DND-41 (cell line): ENCODE results near the gene PTBP3.

Source experiments
- EZH2 ChIP-seq: IDR thresholded peaks from 3 replicates; pipeline ENCODE4 v1.6.1; 2012; ENCODE audit warnings: borderline replicate concordance, low read depth, mild to moderate bottlenecking, moderate library complexity, low read length, inconsistent platforms; ENCODE audit not compliant: severe bottlenecking
- TF ChIP-seq, protein P1 (sequence below): IDR thresholded peaks from 2 replicates; pipeline ENCODE4 v1.5.1; 2012; ENCODE audit warnings: borderline replicate concordance, low read length, moderate library complexity, mild to moderate bottlenecking; ENCODE audit not compliant: poor library complexity, severe bottlenecking; ENCODE audit errors: extremely low read depth

GRCh38 chr9:112176524-112176923, 156.9 kb downstream of the PTBP3 start:
- TF ChIP-seq, protein P1, sequence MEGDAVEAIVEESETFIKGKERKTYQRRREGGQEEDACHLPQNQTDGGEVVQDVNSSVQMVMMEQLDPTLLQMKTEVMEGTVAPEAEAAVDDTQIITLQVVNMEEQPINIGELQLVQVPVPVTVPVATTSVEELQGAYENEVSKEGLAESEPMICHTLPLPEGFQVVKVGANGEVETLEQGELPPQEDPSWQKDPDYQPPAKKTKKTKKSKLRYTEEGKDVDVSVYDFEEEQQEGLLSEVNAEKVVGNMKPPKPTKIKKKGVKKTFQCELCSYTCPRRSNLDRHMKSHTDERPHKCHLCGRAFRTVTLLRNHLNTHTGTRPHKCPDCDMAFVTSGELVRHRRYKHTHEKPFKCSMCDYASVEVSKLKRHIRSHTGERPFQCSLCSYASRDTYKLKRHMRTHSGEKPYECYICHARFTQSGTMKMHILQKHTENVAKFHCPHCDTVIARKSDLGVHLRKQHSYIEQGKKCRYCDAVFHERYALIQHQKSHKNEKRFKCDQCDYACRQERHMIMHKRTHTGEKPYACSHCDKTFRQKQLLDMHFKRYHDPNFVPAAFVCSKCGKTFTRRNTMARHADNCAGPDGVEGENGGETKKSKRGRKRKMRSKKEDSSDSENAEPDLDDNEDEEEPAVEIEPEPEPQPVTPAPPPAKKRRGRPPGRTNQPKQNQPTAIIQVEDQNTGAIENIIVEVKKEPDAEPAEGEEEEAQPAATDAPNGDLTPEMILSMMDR: no peak
- TF ChIP-seq EZH2: no peak
